ENCODE results near the gene HCK. TPM values are rescaled to one million over a fixed set of nuclear protein-coding genes. Genes with fewer than 3 reads are reported as not detected.
A peak's percentile ranks its signal among the peaks of the same experiment; 100 is the strongest.
"Not testable (repeated sequence)": the region's sequence is repeated elsewhere in the genome, so short reads cannot be mapped to it uniquely, and the experiment has no call there.

HCK gene
- total RNA-seq, 2 donors from 2014 or later: 0.16 TPM; not detected in 1

DNA sequence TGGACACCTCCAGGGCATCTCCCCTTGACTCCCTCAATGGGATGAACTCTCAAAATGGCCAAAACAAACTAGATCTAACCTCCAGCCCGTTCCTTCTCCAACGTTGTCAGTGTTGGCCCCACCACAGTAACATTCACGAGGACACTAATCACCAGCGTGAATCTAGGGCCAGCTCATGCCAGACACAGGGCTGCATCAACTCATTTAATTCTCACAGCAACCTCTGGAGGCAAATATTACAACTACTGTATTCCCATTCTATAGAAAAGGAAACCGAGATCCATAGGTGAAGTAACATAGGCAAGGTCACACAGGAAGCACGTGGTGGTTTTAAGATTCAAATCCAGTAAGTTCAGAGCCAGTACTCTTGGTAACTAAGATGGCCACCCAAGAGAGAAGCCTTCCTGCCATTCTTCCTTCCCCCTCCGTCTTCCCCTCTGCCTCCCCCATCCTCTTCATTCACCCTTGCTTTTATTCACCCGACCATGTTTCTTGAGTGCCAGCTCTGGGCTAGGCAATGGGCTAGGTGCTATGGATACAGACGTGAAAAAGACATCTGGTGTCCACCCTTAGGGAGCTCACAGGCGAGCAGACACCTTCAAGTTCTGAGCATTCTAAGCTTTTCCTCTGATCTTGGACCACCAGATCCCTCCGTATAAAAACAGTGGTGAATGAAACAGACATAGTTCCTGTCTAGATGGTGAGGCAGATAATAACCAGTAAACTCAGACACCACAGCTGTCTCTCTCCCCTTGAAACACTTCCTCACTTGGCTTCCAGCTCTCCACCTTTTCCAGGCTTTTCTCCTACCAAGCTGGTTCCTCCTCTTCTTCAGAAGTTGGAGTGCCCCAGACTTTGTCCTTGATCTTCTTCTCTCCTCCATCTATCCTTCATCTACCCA, 32.2 kb upstream of the HCK start:
- peaks cover 5% of the 10 kb centered on the region in 2 donors for H3K36me3 Mint-ChIP-seq
- no peak for ATAC-seq
- no peak overlapping the region for H3K27ac Mint-ChIP-seq
- H3K9me3 Mint-ChIP-seq: no peaks in the 10 kb centered on the region
- no peak for DNase-seq (ENCODE audit: low spot score in 2 of 2)

DNA sequence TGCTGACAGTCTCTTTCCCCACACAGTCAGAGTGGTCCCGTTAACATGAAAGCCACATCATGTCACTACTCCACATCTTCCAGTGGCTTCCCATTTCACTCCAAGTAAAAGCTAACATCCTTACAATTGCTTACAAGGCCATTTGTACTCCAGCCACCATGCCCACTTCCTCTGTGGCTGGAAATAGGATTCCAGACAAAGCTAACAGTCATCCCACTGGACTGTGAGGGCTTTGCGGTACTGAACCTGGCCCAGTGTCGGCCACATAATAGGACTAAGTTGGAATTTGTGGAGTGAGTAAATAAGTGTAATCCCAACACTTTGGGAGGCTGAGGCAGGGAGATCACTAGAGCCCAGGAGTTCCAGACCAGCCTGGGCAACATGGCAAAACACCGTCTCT, 31.0 kb upstream of the HCK start:
- ATAC-seq: no peak
- Mint-ChIP-seq H3K36me3 (peaks cover 5% of the 10 kb centered on the region in 2 donors), H3K9me3 (no peaks in the 10 kb centered on the region), H3K27ac (no peak overlapping the region)
- DNase-seq (ENCODE audit: low spot score in 2 of 2): no peak

DNA sequence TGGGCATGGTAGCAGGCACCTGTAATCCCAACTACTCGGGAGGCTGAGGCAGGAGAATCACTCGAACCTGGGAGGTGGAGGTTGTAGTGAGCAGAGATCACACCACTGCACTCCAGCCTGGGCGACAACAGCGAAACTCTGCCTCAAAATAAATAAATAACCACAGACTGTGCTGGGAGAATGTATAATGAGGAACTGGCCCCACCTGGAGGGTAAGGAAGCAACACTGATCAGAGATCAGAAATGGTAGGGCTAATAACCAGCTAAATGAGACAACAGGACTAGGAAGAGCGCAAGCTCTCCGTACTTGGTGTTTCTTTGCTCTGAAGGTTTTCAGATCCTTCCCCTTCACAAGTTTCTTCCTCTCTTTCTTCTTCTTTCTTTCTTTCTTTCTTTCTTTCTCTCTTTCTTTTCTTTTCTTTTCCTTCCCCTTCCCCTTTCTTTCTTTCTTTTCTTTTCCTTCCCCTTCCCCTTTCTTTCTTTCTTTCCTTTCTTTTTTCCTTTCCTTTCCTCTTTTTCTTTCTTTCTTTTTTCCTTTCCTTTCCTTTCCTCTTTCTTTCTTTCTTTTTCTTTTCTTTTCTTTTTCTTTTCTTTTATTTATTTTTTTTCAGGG, 27.3 kb upstream of the HCK start:
- H3K36me3 Mint-ChIP-seq: no peaks in the 10 kb centered on the region
- ATAC-seq: no peak
- DNase-seq (ENCODE audit: low spot score in 2 of 2): no peak
- H3K9me3 Mint-ChIP-seq: no peaks in the 10 kb centered on the region
- no peak overlapping the region for H3K27ac Mint-ChIP-seq

DNA sequence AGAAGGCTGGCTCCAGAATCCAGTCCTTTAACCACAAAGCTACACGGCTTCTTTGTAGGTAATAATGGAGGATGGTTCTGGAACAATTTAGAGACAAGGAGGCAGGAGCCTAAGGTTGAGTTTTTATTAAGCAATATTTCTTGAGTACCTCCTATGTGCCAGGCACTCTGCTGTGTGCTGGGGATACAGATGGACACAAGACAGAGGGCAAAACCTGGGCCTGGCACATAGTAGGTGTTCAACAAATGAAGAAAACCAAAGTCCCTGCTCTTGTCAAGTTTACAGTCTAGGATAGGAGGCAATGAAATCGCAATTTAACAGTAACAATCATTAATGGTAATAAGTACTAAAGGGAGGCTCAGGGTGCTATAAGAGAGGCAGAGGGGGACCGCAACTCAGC, 24.4 kb upstream of the HCK start:
- Mint-ChIP-seq H3K27ac (peak overlapping the region in 1 of 2 donors; percentile 31), H3K9me3 (no peaks in the 10 kb centered on the region), H3K36me3 (no peaks in the 10 kb centered on the region)
- DNase-seq (ENCODE audit: low spot score in 2 of 2) (no peak), ATAC-seq (no peak)

GRCh38 chr20:32028647-32029372, 23.2 kb upstream of the HCK start:
- H3K27ac Mint-ChIP-seq: no peak overlapping the region
- no peaks in the 10 kb centered on the region for H3K36me3 Mint-ChIP-seq
- ATAC-seq (no peak), DNase-seq (ENCODE audit: low spot score in 2 of 2) (no peak)
- H3K9me3 Mint-ChIP-seq: no peaks in the 10 kb centered on the region

DNA sequence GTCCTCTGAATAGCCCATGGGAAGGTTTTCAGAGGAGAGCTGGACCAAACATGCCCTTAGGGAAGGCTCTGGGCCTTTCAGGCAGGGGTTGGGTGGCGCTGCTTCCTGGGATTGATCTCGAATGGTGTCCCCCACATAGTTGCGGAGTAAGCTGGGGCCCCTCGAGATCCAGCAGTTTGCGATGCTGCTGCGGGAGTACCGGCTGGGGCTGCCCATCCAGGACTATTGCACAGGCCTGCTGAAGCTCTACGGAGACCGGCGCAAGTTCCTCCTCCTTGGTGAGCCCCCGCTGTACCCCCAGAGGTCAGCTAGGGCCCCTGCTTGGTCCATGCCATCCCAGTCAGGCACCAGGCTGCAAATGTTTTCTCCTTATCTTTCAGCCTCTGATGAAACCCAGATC, 22.5 kb upstream of the HCK start:
- ATAC-seq (no peak), DNase-seq (ENCODE audit: low spot score in 2 of 2) (no peak)
- Mint-ChIP-seq H3K9me3 (no peaks in the 10 kb centered on the region), H3K27ac (no peak overlapping the region), H3K36me3 (no peaks in the 10 kb centered on the region)

- Mint-ChIP-seq H3K27ac (no peak overlapping the region), H3K9me3 (no peaks in the 10 kb centered on the region), H3K36me3 (no peaks in the 10 kb centered on the region)
- ATAC-seq (peak; percentile 85 to 86), DNase-seq (ENCODE audit: low spot score in 2 of 2) (peak; percentile 64 to 70)
Measured at GRCh38 chr20:32031007-32031958, 20.8 kb upstream of the HCK start.

GRCh38 chr20:32033316-32033715, 18.7 kb upstream of the HCK start:
- Mint-ChIP-seq H3K36me3 (no peaks in the 10 kb centered on the region), H3K27ac (no peak overlapping the region), H3K9me3 (no peaks in the 10 kb centered on the region)
- DNase-seq (ENCODE audit: low spot score in 2 of 2): no peak
- ATAC-seq: no peak

DNA sequence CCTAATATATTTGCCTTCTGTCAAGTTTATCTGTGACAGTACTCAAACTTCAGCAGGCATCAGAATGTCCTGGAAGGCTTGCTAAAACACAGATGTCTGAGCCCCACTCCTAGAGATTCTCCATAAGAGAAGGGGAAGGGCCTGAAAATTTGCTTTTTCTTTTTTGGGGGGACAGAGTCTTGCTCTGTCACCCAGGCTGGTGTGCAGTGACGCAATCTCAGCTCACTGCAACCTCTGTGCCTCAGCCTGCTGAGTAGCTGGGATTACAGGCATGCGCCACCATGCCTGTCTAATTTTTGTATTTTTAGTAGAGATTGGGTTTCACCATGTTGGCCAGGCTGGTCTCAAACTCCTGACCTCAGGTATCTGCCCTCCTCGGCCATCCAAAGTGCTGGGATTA, 18.3 kb upstream of the HCK start:
- H3K27ac Mint-ChIP-seq; DNase-seq (ENCODE audit: low spot score in 2 of 2); ATAC-seq; H3K9me3 Mint-ChIP-seq; H3K36me3 Mint-ChIP-seq: not testable (repeated sequence)

- DNase-seq (ENCODE audit: low spot score in 2 of 2): no peak
- H3K9me3 Mint-ChIP-seq: no peaks in the 10 kb centered on the region
- H3K36me3 Mint-ChIP-seq: no peaks in the 10 kb centered on the region
- H3K27ac Mint-ChIP-seq: peak overlapping the region in 1 of 2 donors; percentile 18
- peak in 1 of 2 donors; percentile 36 for ATAC-seq
Measured at GRCh38 chr20:32034581-32035425, 17.2 kb upstream of the HCK start.

DNA sequence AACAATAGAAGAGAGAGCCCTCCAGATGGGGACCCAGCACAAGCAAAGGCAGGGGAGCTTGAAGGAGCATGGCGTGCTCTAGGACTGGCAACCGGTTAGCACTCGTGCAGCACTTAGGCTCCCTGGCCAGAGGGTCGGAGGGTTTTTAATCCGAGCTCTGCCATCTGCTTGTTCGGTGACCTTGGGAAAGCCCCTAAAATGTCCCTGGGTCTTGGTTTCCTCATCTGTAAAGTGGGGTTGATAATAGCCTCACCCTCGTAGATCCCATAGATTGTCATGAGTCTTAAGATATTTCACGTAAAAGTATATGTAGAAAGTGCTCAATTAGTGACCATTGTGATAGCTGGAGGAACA, 16.6 kb upstream of the HCK start:
- H3K36me3 Mint-ChIP-seq: no peaks in the 10 kb centered on the region
- no peak for ATAC-seq
- no peaks in the 10 kb centered on the region for H3K9me3 Mint-ChIP-seq
- DNase-seq (ENCODE audit: low spot score in 2 of 2): no peak
- H3K27ac Mint-ChIP-seq: no peak overlapping the region

GRCh38 chr20:32036252-32036651, 15.8 kb upstream of the HCK start:
- H3K9me3 Mint-ChIP-seq: no peaks in the 10 kb centered on the region
- no peak overlapping the region for H3K27ac Mint-ChIP-seq
- no peaks in the 10 kb centered on the region for H3K36me3 Mint-ChIP-seq
- ATAC-seq (no peak), DNase-seq (ENCODE audit: low spot score in 2 of 2) (no peak)

- Mint-ChIP-seq H3K27ac (no peak overlapping the region), H3K36me3 (no peaks in the 10 kb centered on the region), H3K9me3 (no peaks in the 10 kb centered on the region)
- no peak for DNase-seq (ENCODE audit: low spot score in 2 of 2)
- no peak for ATAC-seq
Measured at GRCh38 chr20:32036716-32037485, 15.1 kb upstream of the HCK start.

DNA sequence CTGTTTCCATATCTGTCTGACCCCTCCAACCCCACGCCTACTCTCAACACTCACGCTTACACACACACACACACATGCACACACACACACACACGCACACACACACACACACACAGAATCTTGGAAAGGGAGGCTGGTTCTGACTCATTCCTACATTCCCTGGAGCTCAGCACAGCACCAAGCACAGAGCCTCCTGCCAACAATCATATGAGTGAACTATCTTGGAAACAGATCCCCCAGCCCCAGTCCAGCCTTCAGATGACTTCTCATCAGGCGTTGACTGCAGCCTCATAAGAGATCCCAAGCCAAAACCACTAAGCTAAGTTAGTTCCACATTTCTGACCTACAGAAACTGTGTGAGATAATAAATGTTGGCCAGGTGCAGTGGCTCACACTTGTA, 14.1 kb upstream of the HCK start:
- Mint-ChIP-seq H3K9me3 (no peaks in the 10 kb centered on the region), H3K36me3 (no peaks in the 10 kb centered on the region), H3K27ac (no peak overlapping the region)
- DNase-seq (ENCODE audit: low spot score in 2 of 2) (no peak), ATAC-seq (no peak)
